Measurements from ENCODE around the gene GRID2. TPM values are rescaled to one million over a fixed set of nuclear protein-coding genes. Genes with fewer than 3 reads are reported as not detected.

GRID2 gene
- total and polyA plus RNA-seq, 8 donors: 0.39 TPM; not detected in 7

DNA sequence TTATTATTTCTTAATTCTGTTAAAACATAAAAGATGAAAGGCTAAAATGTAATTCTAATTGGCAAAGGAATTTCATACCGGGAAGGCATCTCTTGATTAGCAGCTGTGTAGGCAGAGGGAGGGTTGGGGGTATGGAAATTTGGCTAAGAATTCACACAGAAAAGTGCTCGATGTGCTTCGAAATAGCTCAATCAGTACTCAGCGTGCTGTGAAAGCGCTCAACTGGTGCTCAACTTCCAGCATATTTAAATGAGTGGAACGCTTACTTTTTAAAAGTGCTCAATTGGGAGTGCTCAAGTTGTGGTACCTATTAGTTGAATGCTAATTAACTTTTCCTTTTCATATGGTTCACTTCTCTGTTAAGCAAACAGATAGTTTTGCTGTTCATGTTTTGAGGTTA is 828.9 kb downstream of the GRID2 start:
- Histone ChIP-seq H3K4me3 (no peak overlapping the region), H3K4me1 (no peaks in the 10 kb centered on the region), H3K27me3 (no peaks in the 10 kb centered on the region), H3K36me3 (no peaks in the 10 kb centered on the region), H3K9me3 (no peaks in the 10 kb centered on the region), H3K27ac (no peak overlapping the region)
- DNase-seq: no peak
- no peak for FAIRE-seq
- intact Hi-C loops (cut with DNase I): no loop called here
- ATAC-seq: no peak
- TF ChIP-seq, protein P1, sequence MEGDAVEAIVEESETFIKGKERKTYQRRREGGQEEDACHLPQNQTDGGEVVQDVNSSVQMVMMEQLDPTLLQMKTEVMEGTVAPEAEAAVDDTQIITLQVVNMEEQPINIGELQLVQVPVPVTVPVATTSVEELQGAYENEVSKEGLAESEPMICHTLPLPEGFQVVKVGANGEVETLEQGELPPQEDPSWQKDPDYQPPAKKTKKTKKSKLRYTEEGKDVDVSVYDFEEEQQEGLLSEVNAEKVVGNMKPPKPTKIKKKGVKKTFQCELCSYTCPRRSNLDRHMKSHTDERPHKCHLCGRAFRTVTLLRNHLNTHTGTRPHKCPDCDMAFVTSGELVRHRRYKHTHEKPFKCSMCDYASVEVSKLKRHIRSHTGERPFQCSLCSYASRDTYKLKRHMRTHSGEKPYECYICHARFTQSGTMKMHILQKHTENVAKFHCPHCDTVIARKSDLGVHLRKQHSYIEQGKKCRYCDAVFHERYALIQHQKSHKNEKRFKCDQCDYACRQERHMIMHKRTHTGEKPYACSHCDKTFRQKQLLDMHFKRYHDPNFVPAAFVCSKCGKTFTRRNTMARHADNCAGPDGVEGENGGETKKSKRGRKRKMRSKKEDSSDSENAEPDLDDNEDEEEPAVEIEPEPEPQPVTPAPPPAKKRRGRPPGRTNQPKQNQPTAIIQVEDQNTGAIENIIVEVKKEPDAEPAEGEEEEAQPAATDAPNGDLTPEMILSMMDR (IDR thresholded peaks at IDR 0.05): no peak
- 64 to 72% methylated on average over 6 of the region's 6 CpGs for WGBS, 2 donors

DNA sequence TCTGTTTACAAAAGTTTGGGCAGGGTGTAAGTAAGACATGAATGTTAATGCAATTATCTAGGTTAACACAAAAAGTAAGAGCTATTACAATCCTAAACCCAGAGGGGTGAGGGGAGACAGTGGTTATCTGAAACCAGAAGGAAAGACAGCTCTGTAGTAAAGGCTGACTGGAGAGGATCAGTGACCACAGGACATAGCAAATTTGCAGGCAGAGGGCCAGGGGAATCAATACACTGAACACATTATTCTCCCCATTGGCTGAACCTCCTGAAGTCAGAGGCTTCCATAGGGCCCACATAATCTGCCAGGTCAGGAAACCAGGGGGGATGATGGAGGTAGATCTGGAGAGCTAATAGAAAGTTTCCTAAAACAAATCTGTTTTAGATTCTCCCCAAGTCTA is 835.4 kb downstream of the GRID2 start:
- no peak overlapping the region for H3K27ac ChIP-seq
- no peaks in the 10 kb centered on the region for H3K36me3 ChIP-seq
- no peak overlapping the region for H3K4me3 ChIP-seq
- ATAC-seq (no peak), DNase-seq (no peak), FAIRE-seq (no peak)
- intact Hi-C loops (cut with DNase I): no loop called here
- no peaks in the 10 kb centered on the region for H3K4me1 ChIP-seq
- no peaks in the 10 kb centered on the region for H3K9me3 ChIP-seq
- TF ChIP-seq, protein P1 (IDR thresholded peaks at IDR 0.05): no peak
- no peaks in the 10 kb centered on the region for H3K27me3 ChIP-seq

DNA sequence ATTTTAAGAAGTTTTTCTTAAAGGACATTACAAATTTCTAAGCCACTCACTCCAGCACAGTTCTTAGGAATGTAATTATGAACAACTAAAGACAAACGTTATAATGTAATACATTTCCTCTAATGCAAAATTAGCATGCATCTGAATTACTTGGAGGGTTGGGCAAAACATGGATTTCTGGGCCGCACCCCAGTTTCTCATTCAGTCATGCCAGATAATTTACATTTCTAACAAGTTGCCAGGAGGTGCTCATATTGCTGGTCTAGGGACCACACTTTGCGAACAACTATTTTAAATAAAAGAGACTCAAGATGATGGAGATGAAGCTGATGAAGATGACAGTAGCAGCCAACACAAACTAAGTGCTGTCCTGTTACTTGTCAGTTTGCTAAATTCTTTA is 840.1 kb downstream of the GRID2 start:
- Histone ChIP-seq H3K4me3 (no peak overlapping the region), H3K27ac (no peak overlapping the region), H3K27me3 (no peaks in the 10 kb centered on the region), H3K9me3 (no peaks in the 10 kb centered on the region), H3K36me3 (no peaks in the 10 kb centered on the region), H3K4me1 (no peaks in the 10 kb centered on the region)
- intact Hi-C loops (cut with DNase I): no loop called here
- DNase-seq: no peak
- no peak for FAIRE-seq
- 84 to 88% methylated on average over 3 of the region's 3 CpGs for WGBS, 2 donors
- TF ChIP-seq, protein P1 (IDR thresholded peaks at IDR 0.05): no peak
- no peak for ATAC-seq

DNA sequence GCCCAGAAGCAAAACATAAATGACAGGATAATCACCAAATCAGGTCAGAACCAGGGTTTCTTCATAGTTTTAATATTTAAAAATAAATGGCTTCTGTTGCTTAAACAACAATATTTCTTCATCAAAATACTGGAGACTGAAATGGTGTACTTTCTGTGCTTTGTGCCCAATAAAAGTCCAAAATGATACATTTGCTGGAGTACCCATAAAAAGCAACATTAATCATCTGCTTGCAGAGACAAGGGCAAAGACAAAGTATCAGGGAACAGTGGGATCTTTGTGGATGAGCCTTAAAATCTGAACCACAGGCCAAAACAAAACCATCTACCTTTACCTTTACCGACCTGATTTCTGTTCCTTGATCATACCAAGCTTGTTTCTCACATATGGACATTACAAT is 840.9 kb downstream of the GRID2 start:
- 76 to 84% methylated on average over 1 of the region's 1 CpG for WGBS, 2 donors
- TF ChIP-seq, protein P1 (IDR thresholded peaks at IDR 0.05): no peak
- H3K27ac ChIP-seq: no peak overlapping the region
- FAIRE-seq (no peak), DNase-seq (no peak), ATAC-seq (no peak)
- H3K9me3 ChIP-seq: no peaks in the 10 kb centered on the region
- intact Hi-C loops (cut with DNase I): no loop called here
- no peaks in the 10 kb centered on the region for H3K27me3 ChIP-seq
- H3K4me3 ChIP-seq: no peak overlapping the region
- no peaks in the 10 kb centered on the region for H3K36me3 ChIP-seq
- H3K4me1 ChIP-seq: no peaks in the 10 kb centered on the region

DNA sequence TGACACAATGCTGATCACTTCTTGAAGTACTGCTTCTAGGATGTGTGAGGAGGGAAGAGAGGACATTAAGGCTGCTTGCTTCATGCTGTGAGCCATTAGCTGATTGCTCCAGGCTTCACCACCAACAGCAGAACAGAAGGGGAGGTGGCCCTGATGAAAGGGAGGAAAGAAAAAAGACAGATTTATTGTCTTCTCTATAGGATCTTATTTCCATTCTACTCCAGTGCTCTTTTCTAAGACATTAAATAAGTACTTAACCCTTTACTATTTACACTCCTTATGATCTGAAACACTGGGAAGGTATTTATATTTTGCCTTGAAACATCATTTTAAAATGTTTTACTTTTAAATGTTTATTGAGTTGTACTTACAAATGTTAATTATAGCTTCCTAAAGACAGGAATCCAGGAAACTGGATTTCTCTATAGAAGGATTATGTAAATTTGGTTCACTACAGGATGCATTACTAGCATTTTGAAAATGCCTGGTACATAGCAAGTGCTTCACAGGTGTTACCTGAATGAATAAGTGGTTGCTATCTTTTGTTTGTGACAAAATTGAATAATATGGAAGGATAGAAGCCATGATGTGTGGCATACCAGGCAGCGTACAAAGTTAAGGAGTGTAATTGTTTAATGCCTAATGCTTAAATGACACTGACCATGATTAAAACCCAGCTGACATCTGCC is 843.9 kb downstream of the GRID2 start:
- intact Hi-C loops (cut with DNase I): no loop called here
- DNase-seq (no peak), FAIRE-seq (no peak), ATAC-seq (no peak)
- Histone ChIP-seq H3K36me3 (no peaks in the 10 kb centered on the region), H3K4me1 (peaks cover 0 to 4% (median 0%) of the 10 kb centered on the region in 3 donors), H3K4me3 (no peak overlapping the region), H3K27ac (no peak overlapping the region), H3K27me3 (no peaks in the 10 kb centered on the region), H3K9me3 (no peaks in the 10 kb centered on the region)
- WGBS, 2 donors: 92 to 100% methylated on average over 1 of the region's 1 CpG
- TF ChIP-seq, protein P1 (IDR thresholded peaks at IDR 0.05): no peak
